HepG2 (cell line): Measurements from ENCODE around the gene IRF3. TPM values are rescaled to one million over a fixed set of nuclear protein-coding genes. Genes with fewer than 3 reads are reported as not detected.

ENCODE experiments used
- HDAC1 ChIP-seq: sonication (generic); formaldehyde crosslinking; IDR thresholded peaks from 2 replicates; pipeline ENCODE4 v1.5.1; 2020; ENCODE audit warnings: mild to moderate bottlenecking, missing genetic modification reagents
- ISX ChIP-seq: sonication (generic); formaldehyde crosslinking; conservative IDR thresholded peaks from 2 replicates; pipeline ENCODE4 v1.5.0; 2020; ENCODE audit warnings: missing genetic modification reagents
- MEIS2 ChIP-seq: sonication (generic); formaldehyde crosslinking; IDR thresholded peaks from 2 replicates; pipeline ENCODE4 v1.9.0; 2021; ENCODE audit warnings: mild to moderate bottlenecking, missing genetic modification reagents
- MLLT10 ChIP-seq: sonication (generic); formaldehyde crosslinking; IDR thresholded peaks from 2 replicates; pipeline ENCODE4 v1.4.0; 2020; ENCODE audit warnings: missing genetic modification reagents
- NCOA2 ChIP-seq: sonication (generic); formaldehyde crosslinking; IDR thresholded peaks from 2 replicates; pipeline ENCODE4 v1.8.0; 2022; ENCODE audit warnings: inconsistent platforms
- NFRKB ChIP-seq: fragments of 450-650 bp; IDR thresholded peaks from 2 replicates; pipeline ENCODE4 v1.6.1; 2017
- ONECUT2 ChIP-seq: sonication (generic); formaldehyde crosslinking; IDR thresholded peaks from 2 replicates; pipeline ENCODE4 v1.4.0; 2020; ENCODE audit warnings: missing genetic modification reagents
- SMARCC2 ChIP-seq: fragments of 450-650 bp; IDR thresholded peaks from 2 replicates; pipeline ENCODE4 v1.6.1; 2017; ENCODE audit warnings: antibody characterized with exemption, mild to moderate bottlenecking
- SRSF1 ChIP-seq: fragments of 200-400 bp; formaldehyde crosslinking; optimal IDR thresholded peaks from 2 replicates; pipeline ENCODE3; 2017; ENCODE audit warnings: mild to moderate bottlenecking, low read depth, low read length, moderate library complexity
- TBP ChIP-seq: sonication (generic); formaldehyde crosslinking; IDR thresholded peaks from 2 replicates; pipeline ENCODE4 v1.5.0; 2020; ENCODE audit warnings: missing genetic modification reagents
- U2AF2 ChIP-seq: fragments of 200-400 bp; formaldehyde crosslinking; IDR thresholded peaks from 2 replicates; pipeline ENCODE4 v1.6.1; 2017; ENCODE audit warnings: low read depth, mild to moderate bottlenecking, low read length
- ZKSCAN1 ChIP-seq: fragments of 150-350 bp; IDR thresholded peaks from 2 replicates; pipeline ENCODE4 v1.6.1; 2014; ENCODE audit warnings: low read length
- ZNF20 ChIP-seq: sonication (generic); formaldehyde crosslinking; IDR thresholded peaks from 2 replicates; pipeline ENCODE4 v1.4.0; 2020; ENCODE audit warnings: mild to moderate bottlenecking, moderate library complexity, missing genetic modification reagents
- ZNF484 ChIP-seq: sonication (generic); formaldehyde crosslinking; IDR thresholded peaks from 2 replicates; pipeline ENCODE4 v1.5.1; 2020; ENCODE audit warnings: mild to moderate bottlenecking, low read depth, missing genetic modification reagents, borderline replicate concordance
- ZNF550 ChIP-seq: sonication (generic); formaldehyde crosslinking; IDR thresholded peaks from 2 replicates; pipeline ENCODE4 v1.4.0; 2020; ENCODE audit warnings: mild to moderate bottlenecking, missing genetic modification reagents, borderline replicate concordance
- ZNF577 ChIP-seq: sonication (generic); formaldehyde crosslinking; IDR thresholded peaks from 2 replicates; pipeline ENCODE4 v1.4.0; 2020; ENCODE audit warnings: mild to moderate bottlenecking, low read depth, missing genetic modification reagents, borderline replicate concordance
- ZNF761 ChIP-seq: sonication (generic); formaldehyde crosslinking; conservative IDR thresholded peaks from 2 replicates; pipeline ENCODE4 v1.4.0; 2020; ENCODE audit warnings: mild to moderate bottlenecking, missing genetic modification reagents
- ZNF773 ChIP-seq: sonication (generic); formaldehyde crosslinking; IDR thresholded peaks from 2 replicates; pipeline ENCODE4 v1.4.0; 2020; ENCODE audit warnings: missing genetic modification reagents, borderline replicate concordance
- polyA plus RNA-seq, 8 experiments: library from polyadenylated mRNA; depleted of rRNA in 3 of 8; stranded (reverse) in 7 of 8; unstranded in 1 of 8; fragments of >200 nt; fragmentation: Illumina TruSeq in 4 of 8; extraction: Trizol in 4 of 8; gene quantifications; 2 replicates each; pipeline versions ENCODE4 v1.2.1 to v1.2.3, GENCODE V29; 2011 to 2016; ENCODE audit warnings: low read depth in 4 of 8, missing spikeins in 1 of 8, mixed read lengths in 1 of 8; ENCODE audit not compliant: insufficient read depth in 1 of 8
- total RNA-seq, 5 experiments: library from RNA; depleted of rRNA; stranded (reverse); fragments of >200 nt; fragmentation: Illumina TruSeq; extraction: Trizol; gene quantifications; 2 replicates each; pipeline ENCODE4 v1.2.3, GENCODE V29; 2016; ENCODE audit warnings: low read depth in 1 of 5
- TF ChIP-seq, protein P1 (sequence below): sonication (generic); formaldehyde crosslinking; IDR thresholded peaks from 2 replicates; pipeline ENCODE4 v1.4.0; 2020; ENCODE audit warnings: mild to moderate bottlenecking, missing genetic modification reagents, borderline replicate concordance
- TF ChIP-seq, protein P2 (sequence below): sonication (generic); formaldehyde crosslinking; IDR thresholded peaks from 2 replicates; pipeline ENCODE4 v1.5.0; 2020; ENCODE audit warnings: mild to moderate bottlenecking, missing genetic modification reagents
- TF ChIP-seq, protein P3 (sequence below): sonication (generic); formaldehyde crosslinking; IDR thresholded peaks from 2 replicates; pipeline ENCODE4 v1.5.1; 2020; ENCODE audit warnings: missing genetic modification reagents, mild to moderate bottlenecking, borderline replicate concordance

Gene IRF3
- total and polyA plus RNA-seq, 2 of the 13 experiments (the other 11 are each of a cell fraction or from before 2014, with no cell fraction given) = 61.9 to 65.5 TPM

DNA sequence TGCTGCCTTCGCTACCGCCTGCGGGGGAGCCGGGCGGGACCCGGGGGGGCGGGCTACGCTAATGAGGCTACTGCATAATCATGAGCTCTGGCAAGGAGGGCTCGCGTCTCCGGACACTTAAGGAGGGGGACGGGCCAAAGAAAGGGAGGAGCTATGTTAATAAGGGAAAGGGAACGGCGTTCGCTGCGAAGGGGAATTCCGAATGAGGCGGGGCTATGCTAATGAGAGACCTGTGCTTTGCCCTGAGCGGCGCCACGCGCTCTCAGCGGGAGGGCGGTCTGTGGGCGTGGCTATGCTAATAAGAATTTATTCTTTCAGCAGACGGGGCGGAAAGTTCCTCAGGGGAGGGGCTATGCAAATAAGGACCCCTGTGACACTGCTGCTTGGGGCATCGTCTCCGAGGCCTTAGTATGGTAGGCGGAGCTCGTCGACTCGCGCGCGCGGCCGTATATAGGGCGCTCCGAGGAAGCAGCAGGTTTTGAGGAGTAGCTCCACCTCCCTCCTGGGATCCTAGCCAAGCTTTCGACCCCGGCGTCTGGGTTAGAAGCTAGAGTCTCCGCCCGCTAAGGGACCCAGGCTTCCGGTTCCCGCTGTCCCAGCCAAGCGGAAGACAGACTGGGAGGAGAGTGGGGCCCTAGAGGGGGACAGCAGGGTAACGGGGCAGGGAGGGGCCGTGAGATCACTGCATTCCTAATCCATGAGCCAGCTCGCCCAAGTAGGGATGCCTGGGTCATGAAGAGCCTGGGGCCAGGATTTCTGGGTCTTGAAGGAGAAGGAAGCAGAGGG is 25.4 kb downstream of the IRF3 start, which contains the start of gene RRAS (continued):
- TF ChIP-seq U2AF2 (no peak), NFRKB (no peak), ZNF773 (no peak), TBP (no peak), ONECUT2 (CRISPR knock-in tag) (no peak), ZNF550 (CRISPR knock-in tag) (no peak), ZNF20 (no peak), ZKSCAN1 (no peak), ZNF761 (CRISPR knock-in tag) (no peak), MLLT10 (CRISPR knock-in tag) (no peak), ISX (CRISPR knock-in tag) (no peak), NCOA2 (CRISPR knock-in tag) (peak; percentile 49; the same call in 1 of the 2 replicates), SMARCC2 (no peak), MEIS2 (CRISPR knock-in tag) (no peak), SRSF1 (peak; percentile 60), ZNF577 (CRISPR knock-in tag) (no peak), ZNF484 (CRISPR knock-in tag) (no peak), HDAC1 (CRISPR knock-in tag) (peak; percentile 81; the same call in 1 of the 2 replicates)
- TF ChIP-seq, protein P1, sequence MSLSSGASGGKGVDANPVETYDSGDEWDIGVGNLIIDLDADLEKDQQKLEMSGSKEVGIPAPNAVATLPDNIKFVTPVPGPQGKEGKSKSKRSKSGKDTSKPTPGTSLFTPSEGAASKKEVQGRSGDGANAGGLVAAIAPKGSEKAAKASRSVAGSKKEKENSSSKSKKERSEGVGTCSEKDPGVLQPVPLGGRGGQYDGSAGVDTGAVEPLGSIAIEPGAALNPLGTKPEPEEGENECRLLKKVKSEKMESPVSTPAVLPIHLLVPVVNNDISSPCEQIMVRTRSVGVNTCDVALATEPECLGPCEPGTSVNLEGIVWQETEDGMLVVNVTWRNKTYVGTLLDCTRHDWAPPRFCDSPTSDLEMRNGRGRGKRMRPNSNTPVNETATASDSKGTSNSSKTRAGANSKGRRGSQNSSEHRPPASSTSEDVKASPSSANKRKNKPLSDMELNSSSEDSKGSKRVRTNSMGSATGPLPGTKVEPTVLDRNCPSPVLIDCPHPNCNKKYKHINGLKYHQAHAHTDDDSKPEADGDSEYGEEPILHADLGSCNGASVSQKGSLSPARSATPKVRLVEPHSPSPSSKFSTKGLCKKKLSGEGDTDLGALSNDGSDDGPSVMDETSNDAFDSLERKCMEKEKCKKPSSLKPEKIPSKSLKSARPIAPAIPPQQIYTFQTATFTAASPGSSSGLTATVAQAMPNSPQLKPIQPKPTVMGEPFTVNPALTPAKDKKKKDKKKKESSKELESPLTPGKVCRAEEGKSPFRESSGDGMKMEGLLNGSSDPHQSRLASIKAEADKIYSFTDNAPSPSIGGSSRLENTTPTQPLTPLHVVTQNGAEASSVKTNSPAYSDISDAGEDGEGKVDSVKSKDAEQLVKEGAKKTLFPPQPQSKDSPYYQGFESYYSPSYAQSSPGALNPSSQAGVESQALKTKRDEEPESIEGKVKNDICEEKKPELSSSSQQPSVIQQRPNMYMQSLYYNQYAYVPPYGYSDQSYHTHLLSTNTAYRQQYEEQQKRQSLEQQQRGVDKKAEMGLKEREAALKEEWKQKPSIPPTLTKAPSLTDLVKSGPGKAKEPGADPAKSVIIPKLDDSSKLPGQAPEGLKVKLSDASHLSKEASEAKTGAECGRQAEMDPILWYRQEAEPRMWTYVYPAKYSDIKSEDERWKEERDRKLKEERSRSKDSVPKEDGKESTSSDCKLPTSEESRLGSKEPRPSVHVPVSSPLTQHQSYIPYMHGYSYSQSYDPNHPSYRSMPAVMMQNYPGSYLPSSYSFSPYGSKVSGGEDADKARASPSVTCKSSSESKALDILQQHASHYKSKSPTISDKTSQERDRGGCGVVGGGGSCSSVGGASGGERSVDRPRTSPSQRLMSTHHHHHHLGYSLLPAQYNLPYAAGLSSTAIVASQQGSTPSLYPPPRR (CRISPR knock-in tag) = peak; percentile 79
- TF ChIP-seq, protein P2, sequence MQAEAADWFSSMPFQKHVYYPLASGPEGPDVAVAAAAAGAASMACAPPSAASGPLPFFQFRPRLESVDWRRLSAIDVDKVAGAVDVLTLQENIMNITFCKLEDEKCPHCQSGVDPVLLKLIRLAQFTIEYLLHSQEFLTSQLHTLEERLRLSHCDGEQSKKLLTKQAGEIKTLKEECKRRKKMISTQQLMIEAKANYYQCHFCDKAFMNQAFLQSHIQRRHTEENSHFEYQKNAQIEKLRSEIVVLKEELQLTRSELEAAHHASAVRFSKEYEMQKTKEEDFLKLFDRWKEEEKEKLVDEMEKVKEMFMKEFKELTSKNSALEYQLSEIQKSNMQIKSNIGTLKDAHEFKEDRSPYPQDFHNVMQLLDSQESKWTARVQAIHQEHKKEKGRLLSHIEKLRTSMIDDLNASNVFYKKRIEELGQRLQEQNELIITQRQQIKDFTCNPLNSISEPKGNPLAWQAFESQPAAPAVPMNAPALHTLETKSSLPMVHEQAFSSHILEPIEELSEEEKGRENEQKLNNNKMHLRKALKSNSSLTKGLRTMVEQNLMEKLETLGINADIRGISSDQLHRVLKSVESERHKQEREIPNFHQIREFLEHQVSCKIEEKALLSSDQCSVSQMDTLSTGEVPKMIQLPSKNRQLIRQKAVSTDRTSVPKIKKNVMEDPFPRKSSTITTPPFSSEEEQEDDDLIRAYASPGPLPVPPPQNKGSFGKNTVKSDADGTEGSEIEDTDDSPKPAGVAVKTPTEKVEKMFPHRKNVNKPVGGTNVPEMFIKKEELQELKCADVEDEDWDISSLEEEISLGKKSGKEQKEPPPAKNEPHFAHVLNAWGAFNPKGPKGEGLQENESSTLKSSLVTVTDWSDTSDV (CRISPR knock-in tag) = no peak; the same call in 1 of the 2 replicates
- TF ChIP-seq, protein P3, sequence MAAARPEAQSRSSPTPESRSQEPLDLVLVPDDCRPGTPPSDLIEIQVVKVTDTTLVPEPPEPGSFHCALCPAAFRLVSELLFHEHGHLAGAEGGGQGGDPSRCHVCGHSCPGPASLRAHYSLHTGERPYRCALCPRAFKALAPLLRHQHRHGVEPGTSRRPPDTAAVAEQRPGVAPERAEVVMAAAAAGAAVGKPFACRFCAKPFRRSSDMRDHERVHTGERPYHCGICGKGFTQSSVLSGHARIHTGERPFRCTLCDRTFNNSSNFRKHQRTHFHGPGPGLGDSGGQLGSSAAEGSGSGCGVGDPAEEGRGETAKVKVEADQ (CRISPR knock-in tag) = no peak
